ENCODE data around the gene FOXRED1.
A peak's percentile ranks its signal among the peaks of the same experiment; 100 is the strongest.

Gene FOXRED1

GRCh38 chr11:126268361-126268707, 620 bp upstream of the FOXRED1 start:
- Histone ChIP-seq H3K4me1 (ENCODE audit: control insufficient read depth, insufficient read depth, low read length) (no peaks in the 10 kb centered on the region; the same call in 1 of the 2 replicates), H3K4me3 (ENCODE audit: low read length) (peak overlapping the region; percentile 70; the same call in 1 of the 2 replicates), H3K27me3 (ENCODE audit: control insufficient read depth, insufficient read depth, low read length) (no peaks in the 10 kb centered on the region), H3K36me3 (ENCODE audit: control insufficient read depth, insufficient read depth, low read length) (peaks cover 40% of the 10 kb centered on the region; the same call in 1 of the 2 replicates), H3K27ac (ENCODE audit: low read length) (no peak overlapping the region), H3K9me3 (ENCODE audit: control insufficient read depth, insufficient read depth, low read length) (no peaks in the 10 kb centered on the region)
- no CpG with 5 or more reads among the region's 23 CpGs for WGBS (ENCODE audit: insufficient coverage, insufficient read length)
- DNase-seq (ENCODE audit: low read depth, low spot score) = no peak

- H3K9me3 ChIP-seq (ENCODE audit: control insufficient read depth, insufficient read depth, low read length) = no peaks in the 10 kb centered on the region
- peaks cover 1% of the 10 kb centered on the region; the same call in 1 of the 2 replicates for H3K4me1 ChIP-seq (ENCODE audit: control insufficient read depth, insufficient read depth, low read length)
- no peak for DNase-seq (ENCODE audit: low read depth, low spot score)
- no peaks in the 10 kb centered on the region for H3K27me3 ChIP-seq (ENCODE audit: control insufficient read depth, insufficient read depth, low read length)
- H3K4me3 ChIP-seq (ENCODE audit: low read length) = no peak overlapping the region
- peaks cover 30% of the 10 kb centered on the region for H3K36me3 ChIP-seq (ENCODE audit: control insufficient read depth, insufficient read depth, low read length)
- H3K27ac ChIP-seq (ENCODE audit: low read length) = no peak overlapping the region
- WGBS (ENCODE audit: insufficient coverage, insufficient read length) = no CpG with 5 or more reads among the region's 11 CpGs
These were observed 8.4 kb downstream of the FOXRED1 start for GRCh38 chr11:126277322-126277721.

GRCh38 chr11:126277780-126278179, 8.8 kb downstream of the FOXRED1 start:
- H3K9me3 ChIP-seq (ENCODE audit: control insufficient read depth, insufficient read depth, low read length) = no peaks in the 10 kb centered on the region
- H3K4me1 ChIP-seq (ENCODE audit: control insufficient read depth, insufficient read depth, low read length) = peaks cover 1% of the 10 kb centered on the region; the same call in 1 of the 2 replicates
- DNase-seq (ENCODE audit: low read depth, low spot score) = no peak
- no peak overlapping the region for H3K27ac ChIP-seq (ENCODE audit: low read length)
- H3K36me3 ChIP-seq (ENCODE audit: control insufficient read depth, insufficient read depth, low read length) = peaks cover 29% of the 10 kb centered on the region
- WGBS (ENCODE audit: insufficient coverage, insufficient read length) = no CpG with 5 or more reads among the region's 4 CpGs
- no peak overlapping the region for H3K4me3 ChIP-seq (ENCODE audit: low read length)
- H3K27me3 ChIP-seq (ENCODE audit: control insufficient read depth, insufficient read depth, low read length) = no peaks in the 10 kb centered on the region

GRCh38 chr11:126279191-126279590, 10.2 kb downstream of the FOXRED1 start:
- no CpG with 5 or more reads among the region's 8 CpGs for WGBS (ENCODE audit: insufficient coverage, insufficient read length)
- no peak overlapping the region for H3K27ac ChIP-seq (ENCODE audit: low read length)
- peaks cover 17% of the 10 kb centered on the region for H3K36me3 ChIP-seq (ENCODE audit: control insufficient read depth, insufficient read depth, low read length)
- H3K9me3 ChIP-seq (ENCODE audit: control insufficient read depth, insufficient read depth, low read length) = no peaks in the 10 kb centered on the region
- H3K27me3 ChIP-seq (ENCODE audit: control insufficient read depth, insufficient read depth, low read length) = no peaks in the 10 kb centered on the region
- no peak for DNase-seq (ENCODE audit: low read depth, low spot score)
- no peak overlapping the region for H3K4me3 ChIP-seq (ENCODE audit: low read length)
- H3K4me1 ChIP-seq (ENCODE audit: control insufficient read depth, insufficient read depth, low read length) = peaks cover 3% of the 10 kb centered on the region; the same call in 1 of the 2 replicates

GRCh38 chr11:126280595-126280994, 11.6 kb downstream of the FOXRED1 start:
- H3K27ac ChIP-seq (ENCODE audit: low read length) = no peak overlapping the region
- H3K9me3 ChIP-seq (ENCODE audit: control insufficient read depth, insufficient read depth, low read length) = no peaks in the 10 kb centered on the region
- peaks cover 11% of the 10 kb centered on the region for H3K36me3 ChIP-seq (ENCODE audit: control insufficient read depth, insufficient read depth, low read length)
- no peaks in the 10 kb centered on the region for H3K27me3 ChIP-seq (ENCODE audit: control insufficient read depth, insufficient read depth, low read length)
- DNase-seq (ENCODE audit: low read depth, low spot score) = no peak
- H3K4me3 ChIP-seq (ENCODE audit: low read length) = no peak overlapping the region
- H3K4me1 ChIP-seq (ENCODE audit: control insufficient read depth, insufficient read depth, low read length) = peaks cover 3% of the 10 kb centered on the region; the same call in 1 of the 2 replicates
- no CpG with 5 or more reads among the region's 5 CpGs for WGBS (ENCODE audit: insufficient coverage, insufficient read length)

- WGBS (ENCODE audit: insufficient coverage, insufficient read length) = no CpG with 5 or more reads among the region's 6 CpGs
- Histone ChIP-seq H3K27me3 (ENCODE audit: control insufficient read depth, insufficient read depth, low read length) (no peaks in the 10 kb centered on the region), H3K4me1 (ENCODE audit: control insufficient read depth, insufficient read depth, low read length) (peaks cover 3% of the 10 kb centered on the region; the same call in 1 of the 2 replicates), H3K27ac (ENCODE audit: low read length) (no peak overlapping the region), H3K4me3 (ENCODE audit: low read length) (no peak overlapping the region), H3K36me3 (ENCODE audit: control insufficient read depth, insufficient read depth, low read length) (peaks cover 5% of the 10 kb centered on the region), H3K9me3 (ENCODE audit: control insufficient read depth, insufficient read depth, low read length) (no peaks in the 10 kb centered on the region)
- no peak for DNase-seq (ENCODE audit: low read depth, low spot score)
These were observed 12.3 kb downstream of the FOXRED1 start for GRCh38 chr11:126281245-126281644.

- no CpG with 5 or more reads among the region's 10 CpGs for WGBS (ENCODE audit: insufficient coverage, insufficient read length)
- peaks cover 3% of the 10 kb centered on the region; the same call in 1 of the 2 replicates for H3K4me1 ChIP-seq (ENCODE audit: control insufficient read depth, insufficient read depth, low read length)
- no peak overlapping the region for H3K4me3 ChIP-seq (ENCODE audit: low read length)
- no peak overlapping the region for H3K27ac ChIP-seq (ENCODE audit: low read length)
- H3K27me3 ChIP-seq (ENCODE audit: control insufficient read depth, insufficient read depth, low read length) = no peaks in the 10 kb centered on the region
- no peaks in the 10 kb centered on the region for H3K9me3 ChIP-seq (ENCODE audit: control insufficient read depth, insufficient read depth, low read length)
- no peak for DNase-seq (ENCODE audit: low read depth, low spot score)
- H3K36me3 ChIP-seq (ENCODE audit: control insufficient read depth, insufficient read depth, low read length) = peaks cover 3% of the 10 kb centered on the region; the same call in 1 of the 2 replicates
These were observed 12.8 kb downstream of the FOXRED1 start for GRCh38 chr11:126281666-126282175.

- Histone ChIP-seq H3K36me3 (ENCODE audit: control insufficient read depth, insufficient read depth, low read length) (peaks cover 3% of the 10 kb centered on the region; the same call in 1 of the 2 replicates), H3K27ac (ENCODE audit: low read length) (no peak overlapping the region), H3K9me3 (ENCODE audit: control insufficient read depth, insufficient read depth, low read length) (no peaks in the 10 kb centered on the region), H3K4me3 (ENCODE audit: low read length) (peak overlapping the region; percentile 81; the same call in 1 of the 2 replicates), H3K27me3 (ENCODE audit: control insufficient read depth, insufficient read depth, low read length) (no peaks in the 10 kb centered on the region), H3K4me1 (ENCODE audit: control insufficient read depth, insufficient read depth, low read length) (peaks cover 3% of the 10 kb centered on the region; the same call in 1 of the 2 replicates)
- WGBS (ENCODE audit: insufficient coverage, insufficient read length) = no CpG with 5 or more reads among the region's 15 CpGs
- DNase-seq (ENCODE audit: low read depth, low spot score) = no peak
These were observed 13.4 kb downstream of the FOXRED1 start for GRCh38 chr11:126282361-126282735.

- H3K4me3 ChIP-seq (ENCODE audit: low read length) = peak within 1 kb of the TSS; percentile 81
- no peaks in the 10 kb centered on the region for H3K27me3 ChIP-seq (ENCODE audit: control insufficient read depth, insufficient read depth, low read length)
- no peaks in the 10 kb centered on the region for H3K36me3 ChIP-seq (ENCODE audit: control insufficient read depth, insufficient read depth, low read length)
- no peaks in the 10 kb centered on the region for H3K9me3 ChIP-seq (ENCODE audit: control insufficient read depth, insufficient read depth, low read length)
- DNase-seq (ENCODE audit: low read depth, low spot score) = no peak
- WGBS (ENCODE audit: insufficient coverage, insufficient read length) = no CpG with 5 or more reads among the region's 82 CpGs
- H3K27ac ChIP-seq (ENCODE audit: low read length) = no peak within 1 kb of the TSS
- peaks cover 3% of the 10 kb centered on the region; the same call in 1 of the 2 replicates for H3K4me1 ChIP-seq (ENCODE audit: control insufficient read depth, insufficient read depth, low read length)
These were observed 14.0 kb downstream of the FOXRED1 start, which contains the start of gene TIRAP for GRCh38 chr11:126282736-126283591. Gene TIRAP (plus strand): TSS chr11:126283093. CDS start chr11:126290895, 7,802 bp downstream.

- H3K4me1 ChIP-seq (ENCODE audit: control insufficient read depth, insufficient read depth, low read length) = peaks cover 3% of the 10 kb centered on the region; the same call in 1 of the 2 replicates
- no peak for DNase-seq (ENCODE audit: low read depth, low spot score)
- H3K36me3 ChIP-seq (ENCODE audit: control insufficient read depth, insufficient read depth, low read length) = no peaks in the 10 kb centered on the region
- no peak overlapping the region for H3K27ac ChIP-seq (ENCODE audit: low read length)
- H3K4me3 ChIP-seq (ENCODE audit: low read length) = no peak overlapping the region
- no CpG with 5 or more reads among the region's 6 CpGs for WGBS (ENCODE audit: insufficient coverage, insufficient read length)
- no peaks in the 10 kb centered on the region for H3K9me3 ChIP-seq (ENCODE audit: control insufficient read depth, insufficient read depth, low read length)
- H3K27me3 ChIP-seq (ENCODE audit: control insufficient read depth, insufficient read depth, low read length) = no peaks in the 10 kb centered on the region
These were observed 15.9 kb downstream of the FOXRED1 start for GRCh38 chr11:126284829-126285228.
